ENCODE results near the gene EEFSEC.

The EEFSEC gene

DNA sequence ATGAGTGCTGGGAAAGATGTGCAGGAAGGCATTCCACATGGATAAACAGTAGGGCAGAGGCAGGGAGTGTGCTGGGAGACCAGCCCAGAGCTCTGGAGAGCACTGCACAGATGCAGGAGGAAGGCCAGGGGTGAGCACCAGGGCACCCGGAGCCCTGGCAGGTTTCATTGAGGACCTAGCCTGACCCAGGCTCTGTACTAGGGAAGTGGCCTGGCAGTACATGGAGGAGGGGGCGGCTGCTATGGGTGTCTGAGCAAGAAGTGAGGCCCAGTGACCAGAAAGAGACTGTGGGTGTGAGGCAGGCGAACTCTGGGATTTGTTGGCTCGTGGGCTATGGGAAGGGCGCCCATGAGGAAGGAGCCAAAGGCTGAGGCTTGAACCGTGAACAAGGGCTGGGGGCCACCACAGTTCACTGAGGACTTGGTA lies 174.3 kb downstream of the EEFSEC start:
- Histone ChIP-seq H3K27me3 (ENCODE audit: insufficient read depth, low read length, poor library complexity) (no peaks in the 10 kb centered on the region), H3K4me3 (ENCODE audit: low read length) (no peak overlapping the region), H3K79me1 (ENCODE audit: low read length) (no peaks in the 10 kb centered on the region), H3K79me2 (ENCODE audit: control insufficient read depth, insufficient read depth, low read length) (no peaks in the 10 kb centered on the region), H3K27ac (ENCODE audit: low read depth, low read length) (no peak overlapping the region), H3K23ac (ENCODE audit: low read length) (no peak overlapping the region), H3K4me2 (ENCODE audit: low read length) (no peak overlapping the region), H2BK5ac (ENCODE audit: low read length) (no peak overlapping the region), H3K36me3 (ENCODE audit: control insufficient read depth, insufficient read depth, low read length) (no peaks in the 10 kb centered on the region), H3K4ac (ENCODE audit: low read depth, low read length) (no peak overlapping the region), H4K5ac (ENCODE audit: low read length) (no peak overlapping the region), H2BK15ac (replicated peaks; ENCODE audit: low read depth) (no peak overlapping the region), H4K8ac (ENCODE audit: low read depth, low read length) (no peak overlapping the region), H3K18ac (ENCODE audit: low read length) (no peak overlapping the region), H2BK120ac (ENCODE audit: low read depth, low read length) (no peak overlapping the region), H3K9ac (ENCODE audit: low read length) (no peak overlapping the region), H2AK5ac (ENCODE audit: low read length) (no peak overlapping the region), H3K4me1 (ENCODE audit: control insufficient read depth, low read depth, low read length) (no peaks in the 10 kb centered on the region), H3K56ac (ENCODE audit: low read length) (no peak overlapping the region)
- WGBS (ENCODE audit: extremely low coverage, insufficient coverage, low lambda C conversion rate): no CpG with 5 or more reads among the region's 6 CpGs
- DNase-seq: no peak

DNA sequence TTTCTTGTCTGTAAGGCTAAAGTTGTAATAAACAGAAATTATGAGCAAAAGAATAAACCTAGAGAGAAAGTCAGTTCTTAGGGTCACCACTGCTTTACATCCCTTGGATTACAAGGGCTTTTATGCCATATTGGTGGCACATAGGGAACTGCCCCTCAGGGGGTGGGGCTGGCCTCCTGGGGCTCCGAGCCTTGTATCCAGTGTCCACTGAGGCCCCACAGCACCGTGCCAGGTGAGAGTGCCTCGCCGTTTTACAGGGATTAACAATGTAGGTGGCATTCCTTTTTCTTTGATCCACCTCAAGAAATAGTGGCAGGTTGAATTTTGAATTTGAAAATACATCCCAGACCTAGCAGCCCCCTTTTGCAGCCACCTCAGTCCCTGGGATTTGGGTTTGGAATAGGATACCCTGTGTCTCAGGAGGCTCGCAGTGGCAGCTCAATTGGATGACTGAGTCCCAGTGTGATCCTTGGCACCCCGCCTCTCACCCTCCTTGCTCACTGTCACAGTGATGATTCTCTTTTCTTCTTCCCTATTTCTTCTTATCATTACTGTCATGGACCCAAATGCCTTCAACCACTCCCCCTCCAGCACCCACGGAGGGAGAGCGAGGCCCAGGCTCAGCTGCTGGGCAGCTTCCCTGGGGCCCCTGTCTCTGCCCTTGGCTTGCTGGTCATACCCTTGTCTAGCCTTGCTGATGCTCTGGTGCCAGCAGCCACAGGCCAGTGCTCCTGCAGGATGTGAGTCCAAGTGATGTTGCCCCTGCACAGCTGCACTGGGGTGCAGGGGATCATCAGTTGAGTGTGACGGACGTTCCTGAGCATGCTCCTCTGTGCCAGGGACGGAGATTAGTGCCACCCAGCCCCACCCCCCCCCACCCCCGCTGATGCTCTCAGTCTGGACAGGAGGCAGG lies 175.5 kb downstream of the EEFSEC start:
- H3K79me2 ChIP-seq (ENCODE audit: control insufficient read depth, insufficient read depth, low read length): no peaks in the 10 kb centered on the region
- H3K56ac ChIP-seq (ENCODE audit: low read length): no peak overlapping the region
- no peak overlapping the region for H3K27ac ChIP-seq (ENCODE audit: low read depth, low read length)
- H4K5ac ChIP-seq (ENCODE audit: low read length): no peak overlapping the region
- H3K18ac ChIP-seq (ENCODE audit: low read length): no peak overlapping the region
- DNase-seq: no peak
- no peak overlapping the region for H3K4ac ChIP-seq (ENCODE audit: low read depth, low read length)
- no peak overlapping the region for H3K4me2 ChIP-seq (ENCODE audit: low read length)
- H4K8ac ChIP-seq (ENCODE audit: low read depth, low read length): no peak overlapping the region
- no peak overlapping the region for H2BK5ac ChIP-seq (ENCODE audit: low read length)
- H3K9ac ChIP-seq (ENCODE audit: low read length): no peak overlapping the region
- H3K36me3 ChIP-seq (ENCODE audit: control insufficient read depth, insufficient read depth, low read length): no peaks in the 10 kb centered on the region
- no peak overlapping the region for H2AK5ac ChIP-seq (ENCODE audit: low read length)
- WGBS (ENCODE audit: extremely low coverage, insufficient coverage, low lambda C conversion rate): no CpG with 5 or more reads among the region's 12 CpGs
- H3K79me1 ChIP-seq (ENCODE audit: low read length): no peaks in the 10 kb centered on the region
- H3K4me1 ChIP-seq (ENCODE audit: control insufficient read depth, low read depth, low read length): no peaks in the 10 kb centered on the region
- no peak overlapping the region for H2BK120ac ChIP-seq (ENCODE audit: low read depth, low read length)
- H3K4me3 ChIP-seq (ENCODE audit: low read length): no peak overlapping the region
- H2BK15ac ChIP-seq (replicated peaks; ENCODE audit: low read depth): no peak overlapping the region
- H3K23ac ChIP-seq (ENCODE audit: low read length): no peak overlapping the region
- H3K27me3 ChIP-seq (ENCODE audit: insufficient read depth, low read length, poor library complexity): no peaks in the 10 kb centered on the region

DNA sequence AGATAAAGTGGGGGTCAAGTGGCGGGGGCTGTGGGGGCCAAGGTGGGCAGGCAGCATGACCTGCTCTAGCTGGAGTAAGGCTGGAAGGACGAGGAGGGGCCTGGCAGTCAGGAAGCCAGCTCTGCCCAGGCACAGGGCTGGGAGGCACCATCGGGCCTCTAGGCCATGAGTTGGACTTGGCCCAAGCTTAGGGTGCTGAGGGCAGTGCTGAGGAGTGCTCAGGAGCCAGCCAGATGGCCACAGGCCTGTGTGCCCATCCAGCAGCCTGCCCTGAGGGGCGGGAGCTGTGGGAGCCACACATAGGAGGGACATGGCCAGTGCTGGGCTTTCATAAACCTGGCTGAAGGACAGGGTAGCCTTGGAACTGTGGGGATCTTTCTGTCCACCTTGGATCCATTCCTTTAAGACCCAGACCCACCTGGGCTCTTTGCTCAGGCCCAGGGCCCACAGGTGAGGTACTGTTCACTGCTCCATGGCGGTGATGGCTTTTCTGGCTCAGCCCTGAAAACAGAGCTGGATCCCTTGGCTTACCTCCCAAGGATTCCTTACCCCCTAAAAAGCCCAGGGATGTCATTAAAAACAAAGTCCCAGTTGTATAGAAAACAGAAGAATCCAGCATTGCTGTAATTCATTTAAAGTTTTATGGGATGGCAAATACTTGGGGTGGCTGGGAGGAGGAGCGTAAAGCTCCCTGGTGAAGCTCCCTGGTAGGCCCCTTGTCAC lies 176.4 kb downstream of the EEFSEC start:
- Histone ChIP-seq H3K23ac (ENCODE audit: low read length) (no peak overlapping the region), H4K5ac (ENCODE audit: low read length) (no peak overlapping the region), H2BK5ac (ENCODE audit: low read length) (no peak overlapping the region), H3K56ac (ENCODE audit: low read length) (no peak overlapping the region), H3K4ac (ENCODE audit: low read depth, low read length) (no peak overlapping the region), H3K27me3 (ENCODE audit: insufficient read depth, low read length, poor library complexity) (no peaks in the 10 kb centered on the region), H2BK15ac (replicated peaks; ENCODE audit: low read depth) (no peak overlapping the region), H3K79me2 (ENCODE audit: control insufficient read depth, insufficient read depth, low read length) (no peaks in the 10 kb centered on the region), H2BK120ac (ENCODE audit: low read depth, low read length) (no peak overlapping the region), H3K4me1 (ENCODE audit: control insufficient read depth, low read depth, low read length) (no peaks in the 10 kb centered on the region), H3K4me2 (ENCODE audit: low read length) (no peak overlapping the region), H3K79me1 (ENCODE audit: low read length) (no peaks in the 10 kb centered on the region), H3K9ac (ENCODE audit: low read length) (no peak overlapping the region), H3K36me3 (ENCODE audit: control insufficient read depth, insufficient read depth, low read length) (no peaks in the 10 kb centered on the region), H2AK5ac (ENCODE audit: low read length) (no peak overlapping the region), H3K27ac (ENCODE audit: low read depth, low read length) (no peak overlapping the region), H3K4me3 (ENCODE audit: low read length) (no peak overlapping the region), H4K8ac (ENCODE audit: low read depth, low read length) (no peak overlapping the region), H3K18ac (ENCODE audit: low read length) (no peak overlapping the region)
- DNase-seq: no peak
- no CpG with 5 or more reads among the region's 6 CpGs for WGBS (ENCODE audit: extremely low coverage, insufficient coverage, low lambda C conversion rate)

DNA sequence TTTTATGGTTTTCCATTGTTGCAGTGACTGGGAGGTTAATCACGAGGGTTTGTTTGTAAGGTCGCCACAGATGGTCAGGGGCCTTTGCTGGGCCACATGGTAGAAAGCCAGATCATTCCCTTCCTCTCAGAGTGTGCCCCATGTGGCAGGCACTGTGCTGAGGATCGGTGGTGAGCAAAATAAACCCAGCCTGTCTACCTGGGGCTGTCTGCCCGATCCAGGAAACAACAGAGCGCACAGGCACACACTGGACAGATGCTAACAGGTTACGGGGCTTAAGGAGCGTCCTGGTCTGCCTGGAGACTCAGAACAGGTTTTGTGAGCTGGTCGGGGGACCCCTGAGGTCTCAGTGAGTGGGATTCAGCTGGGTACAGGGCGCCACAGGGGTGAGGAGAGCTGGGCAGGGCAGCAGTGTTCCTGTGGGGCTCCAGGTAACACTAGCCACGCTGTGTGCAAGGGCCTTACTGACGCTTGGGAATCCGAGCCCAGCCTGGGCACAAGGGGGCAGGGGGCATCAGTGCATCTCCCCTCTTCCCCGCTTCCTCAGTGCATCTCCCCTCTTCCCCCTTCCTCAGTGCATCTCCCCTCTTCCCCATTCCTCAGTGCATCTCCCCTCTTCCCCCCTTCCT lies 177.0 kb downstream of the EEFSEC start:
- no peaks in the 10 kb centered on the region for H3K79me2 ChIP-seq (ENCODE audit: control insufficient read depth, insufficient read depth, low read length)
- H3K9ac ChIP-seq (ENCODE audit: low read length): no peak overlapping the region
- H3K4me2 ChIP-seq (ENCODE audit: low read length): no peak overlapping the region
- no CpG with 5 or more reads among the region's 13 CpGs for WGBS (ENCODE audit: extremely low coverage, insufficient coverage, low lambda C conversion rate)
- no peak for DNase-seq
- H3K23ac ChIP-seq (ENCODE audit: low read length): no peak overlapping the region
- H4K5ac ChIP-seq (ENCODE audit: low read length): no peak overlapping the region
- no peak overlapping the region for H3K4me3 ChIP-seq (ENCODE audit: low read length)
- no peak overlapping the region for H3K18ac ChIP-seq (ENCODE audit: low read length)
- no peak overlapping the region for H4K8ac ChIP-seq (ENCODE audit: low read depth, low read length)
- no peaks in the 10 kb centered on the region for H3K79me1 ChIP-seq (ENCODE audit: low read length)
- H3K27me3 ChIP-seq (ENCODE audit: insufficient read depth, low read length, poor library complexity): no peaks in the 10 kb centered on the region
- H2BK15ac ChIP-seq (replicated peaks; ENCODE audit: low read depth): no peak overlapping the region
- H3K4me1 ChIP-seq (ENCODE audit: control insufficient read depth, low read depth, low read length): no peaks in the 10 kb centered on the region
- no peaks in the 10 kb centered on the region for H3K36me3 ChIP-seq (ENCODE audit: control insufficient read depth, insufficient read depth, low read length)
- no peak overlapping the region for H2BK5ac ChIP-seq (ENCODE audit: low read length)
- no peak overlapping the region for H3K56ac ChIP-seq (ENCODE audit: low read length)
- no peak overlapping the region for H3K4ac ChIP-seq (ENCODE audit: low read depth, low read length)
- H2BK120ac ChIP-seq (ENCODE audit: low read depth, low read length): no peak overlapping the region
- no peak overlapping the region for H2AK5ac ChIP-seq (ENCODE audit: low read length)
- no peak overlapping the region for H3K27ac ChIP-seq (ENCODE audit: low read depth, low read length)

DNA sequence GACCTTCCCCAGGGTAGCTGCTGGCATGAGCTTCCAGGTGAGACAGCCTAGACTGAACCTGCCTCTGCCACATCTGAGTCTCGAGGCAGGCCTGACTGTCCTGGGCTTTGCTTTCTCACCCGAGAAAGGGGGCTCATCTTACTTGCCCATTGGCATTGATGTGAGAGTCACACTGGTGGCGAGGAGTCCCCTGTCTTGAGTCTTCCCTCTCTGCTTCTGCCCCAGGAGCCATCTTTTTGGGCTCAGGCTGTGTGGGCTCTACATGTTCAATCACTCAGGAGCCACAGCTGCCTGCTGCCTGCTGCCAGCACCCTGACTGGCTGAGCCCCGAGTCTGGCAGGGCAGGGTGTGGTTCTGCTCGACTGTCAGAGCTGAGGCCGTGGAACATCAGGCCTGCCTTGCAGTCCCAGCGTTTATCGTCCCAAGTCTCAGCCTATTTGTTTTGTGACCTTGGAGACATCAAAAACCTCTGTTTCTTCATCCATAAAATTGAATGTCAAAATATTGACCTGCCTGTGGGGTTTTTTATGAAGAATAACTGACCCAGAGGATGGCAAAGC lies 180.9 kb downstream of the EEFSEC start:
- no peak overlapping the region for H3K4me2 ChIP-seq (ENCODE audit: low read length)
- no CpG with 5 or more reads among the region's 8 CpGs for WGBS (ENCODE audit: extremely low coverage, insufficient coverage, low lambda C conversion rate)
- DNase-seq: no peak

More for the DNA sequence above, 180.9 kb downstream of the EEFSEC start:
- Histone ChIP-seq H3K4ac (ENCODE audit: low read depth, low read length) (no peak overlapping the region), H4K8ac (ENCODE audit: low read depth, low read length) (no peak overlapping the region), H3K4me3 (ENCODE audit: low read length) (no peak overlapping the region), H3K9ac (ENCODE audit: low read length) (no peak overlapping the region), H3K56ac (ENCODE audit: low read length) (no peak overlapping the region), H3K36me3 (ENCODE audit: control insufficient read depth, insufficient read depth, low read length) (no peaks in the 10 kb centered on the region), H4K5ac (ENCODE audit: low read length) (no peak overlapping the region), H2AK5ac (ENCODE audit: low read length) (no peak overlapping the region), H2BK120ac (ENCODE audit: low read depth, low read length) (no peak overlapping the region), H3K79me1 (ENCODE audit: low read length) (no peaks in the 10 kb centered on the region), H3K27me3 (ENCODE audit: insufficient read depth, low read length, poor library complexity) (no peaks in the 10 kb centered on the region), H3K4me1 (ENCODE audit: control insufficient read depth, low read depth, low read length) (no peaks in the 10 kb centered on the region), H3K79me2 (ENCODE audit: control insufficient read depth, insufficient read depth, low read length) (no peaks in the 10 kb centered on the region), H3K23ac (ENCODE audit: low read length) (no peak overlapping the region), H3K18ac (ENCODE audit: low read length) (no peak overlapping the region), H3K27ac (ENCODE audit: low read depth, low read length) (no peak overlapping the region), H2BK15ac (replicated peaks; ENCODE audit: low read depth) (no peak overlapping the region), H2BK5ac (ENCODE audit: low read length) (no peak overlapping the region)

Data from mesendoderm (in vitro differentiated cells).